Stimulated activated CD8-positive, alpha-beta memory T cell treated with anti-CD3 and anti-CD28 coated beads, Interleukin-15, amount 100 ng/mL, for 1 hour (primary cell): ENCODE results near the gene FAM13B.
"Not testable (repeated sequence)": the region's sequence is repeated elsewhere in the genome, so short reads cannot be mapped to it uniquely, and the experiment has no call there.

Experiments used
- DNase-seq: peaks from one replicate; pipeline ENCODE4 v3.0.0-alpha.2; 2020; ENCODE audit warnings: low read depth

The FAM13B gene

DNA sequence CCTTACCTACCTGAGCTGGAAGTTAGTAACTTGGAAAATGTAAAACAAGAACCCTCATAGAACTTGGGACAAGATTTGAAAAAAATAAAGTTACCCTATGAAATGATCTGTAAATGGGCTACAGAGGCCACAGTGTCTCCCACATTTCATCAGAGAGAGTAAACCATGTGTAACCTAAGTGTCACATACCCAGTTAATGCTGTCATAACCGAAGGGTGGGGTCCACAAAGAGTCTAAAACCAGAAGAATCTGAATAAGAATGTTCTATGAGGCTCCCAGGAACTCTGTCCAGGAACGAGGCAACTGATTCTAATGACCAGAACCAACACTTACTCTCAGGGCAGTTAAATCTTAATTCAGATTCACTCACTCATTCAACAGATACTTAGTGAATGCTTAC, 1.0 kb upstream of the FAM13B start:
- no peak for DNase-seq

DNA sequence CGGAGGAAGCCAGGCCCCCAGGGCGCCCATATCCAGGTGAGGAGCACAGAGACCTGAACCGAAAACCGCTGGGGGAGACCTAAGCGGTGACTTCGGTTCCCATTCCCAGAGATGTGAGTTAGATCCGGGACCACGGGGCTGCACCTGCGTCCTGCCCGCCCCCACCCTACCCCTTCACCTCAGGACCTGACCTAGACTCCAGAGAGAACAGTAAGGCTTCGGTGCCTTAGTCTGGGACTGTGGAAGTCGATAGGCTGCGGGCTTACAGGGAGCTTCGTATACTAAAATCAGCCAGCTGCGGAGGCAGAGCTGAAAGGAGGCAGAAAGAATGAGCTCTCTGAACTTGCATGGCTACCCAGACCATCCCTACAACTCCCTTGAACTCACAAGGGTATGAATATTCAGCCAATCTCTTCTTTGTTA, 518 bp upstream of the FAM13B start:
- no peak for DNase-seq

DNA sequence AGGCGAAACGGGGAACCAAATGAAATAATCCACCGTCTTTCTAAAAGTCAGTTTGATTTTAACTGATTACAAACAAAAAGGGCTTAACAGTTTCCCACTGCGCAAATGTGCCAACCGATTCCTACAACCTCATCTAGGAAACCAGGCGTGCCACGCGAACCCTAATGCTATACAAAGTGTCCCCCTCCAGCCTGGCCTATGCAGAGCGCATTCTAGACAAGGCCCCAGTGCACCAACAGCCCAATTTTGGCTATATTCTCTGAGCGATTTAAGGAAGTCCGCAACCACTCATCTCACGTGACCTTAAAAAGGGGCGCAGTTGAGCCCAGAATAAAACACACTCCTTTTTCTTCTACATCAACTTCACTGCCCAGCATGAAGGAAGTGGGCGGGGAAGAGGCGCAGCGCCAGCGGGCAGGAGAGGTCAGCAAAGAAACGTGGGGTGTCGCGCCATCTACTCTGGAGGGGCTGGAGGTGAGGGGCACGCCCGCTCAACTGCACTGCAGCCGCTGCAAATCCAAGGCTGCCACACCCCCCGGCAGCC, 779 bp downstream of the FAM13B start:
- DNase-seq = peak; percentile 20

DNA sequence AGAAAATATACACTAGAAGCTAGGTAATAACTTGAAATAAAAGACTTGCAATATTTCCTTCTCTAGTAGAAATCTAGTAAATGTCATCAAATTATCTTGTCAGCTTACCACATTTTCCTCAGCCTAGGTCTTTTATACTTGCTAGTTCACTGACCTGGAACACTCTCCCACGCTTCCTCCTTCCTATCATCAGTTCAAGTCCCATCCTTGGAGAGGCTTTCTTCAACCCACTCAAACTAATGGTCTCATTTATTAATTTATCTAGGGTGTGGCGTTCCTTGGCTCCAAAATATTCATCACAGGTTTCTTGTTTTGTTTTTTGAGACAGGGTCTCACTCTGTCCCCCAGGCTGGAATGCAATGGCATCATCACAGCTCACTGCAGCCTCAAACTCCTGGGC, 2.9 kb downstream of the FAM13B start:
- no peak for DNase-seq

DNA sequence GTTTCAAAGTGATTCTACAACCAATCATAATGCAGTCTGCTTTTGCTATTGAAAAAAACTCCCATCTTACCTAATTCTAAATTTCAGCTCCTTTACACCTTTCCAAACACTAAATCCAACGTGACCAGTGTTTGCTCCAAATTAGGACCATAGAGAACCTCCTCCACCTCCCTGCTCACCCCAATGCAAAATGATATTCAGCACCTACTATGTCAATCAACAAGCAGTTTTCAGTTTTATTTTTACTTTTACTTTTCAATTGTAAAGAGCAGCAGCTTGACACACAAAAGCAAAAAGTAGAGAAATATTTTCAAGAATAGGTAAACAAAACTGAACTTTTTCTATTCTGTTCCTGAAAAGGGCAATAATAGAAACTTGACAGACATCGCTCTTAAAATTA, 3.4 kb downstream of the FAM13B start:
- DNase-seq = no peak

DNA sequence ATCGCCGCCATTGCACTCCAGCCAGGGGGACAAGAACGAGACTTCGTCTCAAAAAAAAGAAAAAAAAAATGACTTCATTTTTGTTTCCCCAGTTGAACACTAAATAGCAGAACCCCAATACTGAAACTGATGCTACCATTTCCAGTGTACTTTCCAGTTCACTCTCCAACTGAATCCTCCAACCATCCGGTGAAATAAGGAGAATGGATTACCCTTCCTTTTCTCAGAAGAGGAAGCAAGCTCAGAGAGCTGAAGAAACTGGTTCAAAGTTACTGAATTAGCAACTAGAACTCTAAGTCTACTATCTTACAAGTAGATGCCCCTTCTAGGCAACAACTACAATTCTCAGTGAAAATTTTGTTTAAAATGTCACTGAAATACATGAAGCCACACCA, 3.9 kb downstream of the FAM13B start:
- no peak for DNase-seq

DNA sequence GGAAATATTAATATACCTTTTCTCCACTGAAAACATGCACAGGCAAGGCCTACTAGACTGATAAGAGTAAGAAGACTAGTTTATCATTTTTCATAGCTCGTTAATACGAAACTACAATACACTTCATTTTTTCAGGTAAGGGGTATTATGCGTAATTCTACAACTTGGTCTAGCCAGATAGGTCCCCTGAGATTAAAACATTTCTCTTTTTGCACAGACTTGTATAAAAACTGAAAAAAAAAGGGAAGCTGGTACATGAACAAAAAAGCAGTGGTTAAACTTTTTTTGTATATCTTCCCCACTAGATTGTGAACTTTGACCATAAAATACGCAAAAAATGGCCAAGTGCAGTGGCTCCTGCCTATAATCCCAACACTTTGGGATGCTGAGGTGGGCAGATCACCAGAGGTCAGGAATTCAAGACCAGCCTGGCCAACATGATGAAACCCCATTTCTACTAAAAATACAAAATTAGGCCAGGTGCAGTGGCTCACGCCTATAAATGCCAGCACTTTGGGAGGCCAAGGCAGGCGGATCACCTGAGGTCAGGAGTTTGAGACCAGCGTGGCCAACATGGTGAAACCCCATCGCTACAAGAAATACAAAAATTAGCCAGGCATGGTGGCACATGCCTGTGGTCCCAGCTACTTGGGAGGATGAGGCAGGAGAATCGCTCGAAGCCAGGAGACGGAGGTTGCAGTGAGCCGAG, 4.5 kb downstream of the FAM13B start:
- not testable (repeated sequence) for DNase-seq

DNA sequence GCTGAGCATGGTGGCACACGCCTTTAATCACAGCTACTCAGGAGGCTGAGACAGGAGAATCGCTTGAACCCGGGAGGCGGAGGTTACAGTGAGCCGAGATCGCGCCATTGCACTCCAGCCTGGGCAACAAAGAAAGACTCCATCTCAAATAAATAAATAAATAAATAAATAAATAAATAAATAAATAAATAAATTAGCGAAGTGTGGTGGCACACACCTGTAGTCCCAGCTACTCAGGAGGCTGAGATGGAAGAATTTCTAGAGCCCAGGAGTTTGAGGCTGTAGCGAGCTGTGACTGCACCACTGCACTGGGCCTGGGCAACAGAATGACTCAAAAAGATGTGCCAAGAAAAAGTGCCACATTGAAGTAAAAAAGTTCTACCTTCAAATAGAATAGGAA, 6.1 kb downstream of the FAM13B start:
- not testable (repeated sequence) for DNase-seq

DNA sequence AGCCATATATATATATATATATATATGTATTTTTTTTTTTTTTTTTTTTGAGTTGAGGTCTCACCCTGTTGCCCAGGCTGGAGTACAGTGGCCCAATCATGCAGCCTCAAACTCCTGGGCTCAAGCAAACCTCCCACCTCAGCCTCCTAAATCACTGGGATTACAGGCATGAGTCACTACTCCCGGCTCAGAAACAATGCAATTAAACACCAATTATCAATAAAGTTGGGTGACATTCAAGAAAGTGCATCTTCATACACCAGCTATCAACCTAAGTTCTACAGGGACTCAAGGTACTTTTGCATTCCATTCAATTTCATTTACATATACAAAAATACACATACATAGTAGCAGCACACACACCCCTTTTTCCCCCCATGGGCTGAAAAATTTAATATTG, 7.6 kb downstream of the FAM13B start:
- DNase-seq = no peak

DNA sequence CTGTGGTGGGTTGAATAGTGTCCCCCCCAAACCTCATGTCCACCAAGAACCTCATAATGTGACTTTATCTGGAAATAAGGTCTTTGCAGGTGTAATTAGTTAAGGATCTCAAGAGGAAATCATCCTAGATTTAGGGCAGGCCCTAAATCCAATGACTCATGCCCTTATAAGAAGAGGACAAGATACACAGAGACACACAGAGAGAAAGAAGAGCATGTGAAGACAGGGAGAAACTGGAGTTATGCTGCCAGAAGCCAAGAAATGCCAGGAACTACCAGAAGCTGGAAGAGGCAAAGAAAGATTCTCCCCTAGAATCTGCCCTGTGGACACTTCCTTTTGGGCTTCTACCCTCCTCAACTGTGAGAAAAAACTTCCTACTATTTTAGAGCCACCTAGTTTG, 8.8 kb downstream of the FAM13B start:
- no peak for DNase-seq

DNA sequence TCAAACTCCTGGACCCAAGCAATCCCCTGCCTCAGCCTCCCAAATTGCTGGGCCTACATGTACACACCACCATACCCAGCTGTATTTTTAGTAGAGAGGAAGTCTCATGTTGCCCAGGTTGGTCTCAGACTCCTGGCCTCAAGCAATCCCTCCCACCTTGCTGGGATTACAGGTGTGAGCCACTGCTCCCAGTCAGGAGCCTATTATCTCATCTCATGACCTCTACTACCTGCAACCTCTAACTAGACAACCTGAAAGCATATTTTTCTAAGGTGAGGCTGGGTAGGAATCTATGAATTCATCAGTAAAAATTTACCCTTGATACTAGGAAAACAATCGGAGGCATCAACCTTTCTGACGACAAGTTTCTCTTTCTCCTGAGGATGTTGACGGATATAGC, 10.0 kb downstream of the FAM13B start:
- DNase-seq = no peak

DNA sequence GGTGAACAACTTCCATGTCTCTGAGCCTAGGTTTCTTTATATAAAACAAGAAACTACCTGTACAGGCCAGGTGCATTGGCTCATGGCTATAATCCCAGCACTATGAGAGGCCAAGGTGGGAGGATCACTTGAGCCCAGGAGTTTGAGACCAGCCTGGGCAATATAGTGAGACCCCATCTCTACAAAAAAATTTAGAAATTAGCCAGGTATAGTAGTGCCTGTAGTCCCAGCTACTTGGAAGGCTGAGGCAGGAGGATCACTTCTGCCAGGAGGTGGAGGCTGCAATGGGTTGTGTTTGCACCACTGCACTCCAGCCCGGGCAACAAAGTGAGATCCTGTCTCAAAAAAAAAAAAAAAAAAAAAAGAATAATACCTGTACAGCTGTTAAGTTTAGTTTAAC, 11.1 kb downstream of the FAM13B start:
- no peak for DNase-seq

DNA sequence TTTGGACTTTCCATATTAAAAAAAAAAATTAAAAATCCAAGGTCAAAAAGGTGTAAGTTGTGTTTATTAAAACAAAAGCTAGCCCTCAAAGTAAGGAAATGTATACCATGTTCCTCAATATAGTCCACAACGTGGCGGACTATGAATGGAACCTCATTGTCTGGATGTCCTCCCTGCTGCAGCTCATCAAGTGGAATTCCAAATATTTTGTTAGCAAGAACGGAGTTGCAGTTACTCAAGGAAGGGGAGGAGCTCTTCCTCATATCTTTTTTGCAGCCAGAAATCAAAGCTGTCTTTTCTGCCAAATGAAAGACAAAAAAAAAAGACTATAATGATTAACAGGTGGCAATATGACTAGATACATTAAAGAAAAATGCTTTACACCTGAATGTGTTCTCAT, 14.0 kb downstream of the FAM13B start:
- no peak for DNase-seq

DNA sequence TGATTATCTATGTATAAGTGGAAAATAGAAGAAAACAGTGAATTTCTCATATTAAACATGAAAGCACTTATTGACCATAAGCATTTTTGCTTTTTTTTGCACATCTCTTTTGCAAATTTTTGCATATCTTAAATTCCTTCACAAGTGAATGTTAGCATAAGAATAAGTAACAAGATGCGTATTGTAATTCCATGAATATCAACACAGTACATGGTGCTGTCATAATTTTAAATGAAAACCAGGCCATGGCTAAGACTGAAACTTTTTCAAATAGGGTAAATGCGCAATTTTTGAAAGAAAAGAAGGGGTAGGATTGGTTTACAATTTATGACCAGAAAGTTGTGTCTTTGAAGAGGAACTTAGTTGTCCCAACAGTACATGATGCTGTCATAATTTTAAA, 17.0 kb downstream of the FAM13B start:
- DNase-seq = no peak

DNA sequence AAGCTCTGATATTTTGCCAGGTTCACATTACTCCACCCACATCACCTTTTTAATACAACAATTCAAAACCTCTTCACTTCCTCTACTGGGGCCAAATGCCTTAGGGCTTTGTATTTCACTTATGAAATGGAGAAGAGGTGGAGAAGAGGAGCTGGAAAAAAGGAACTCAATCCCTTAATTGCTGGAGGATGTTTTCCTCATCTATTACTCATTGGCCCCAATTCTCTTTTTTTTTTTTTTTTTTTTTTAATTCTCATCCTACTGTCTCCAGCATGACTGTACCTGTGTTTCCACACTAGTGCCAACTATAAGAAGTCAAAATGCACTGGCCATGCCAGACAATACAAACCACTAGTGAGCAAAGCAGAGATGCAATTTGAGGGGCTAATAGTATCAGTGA, 20.9 kb downstream of the FAM13B start:
- no peak for DNase-seq

DNA sequence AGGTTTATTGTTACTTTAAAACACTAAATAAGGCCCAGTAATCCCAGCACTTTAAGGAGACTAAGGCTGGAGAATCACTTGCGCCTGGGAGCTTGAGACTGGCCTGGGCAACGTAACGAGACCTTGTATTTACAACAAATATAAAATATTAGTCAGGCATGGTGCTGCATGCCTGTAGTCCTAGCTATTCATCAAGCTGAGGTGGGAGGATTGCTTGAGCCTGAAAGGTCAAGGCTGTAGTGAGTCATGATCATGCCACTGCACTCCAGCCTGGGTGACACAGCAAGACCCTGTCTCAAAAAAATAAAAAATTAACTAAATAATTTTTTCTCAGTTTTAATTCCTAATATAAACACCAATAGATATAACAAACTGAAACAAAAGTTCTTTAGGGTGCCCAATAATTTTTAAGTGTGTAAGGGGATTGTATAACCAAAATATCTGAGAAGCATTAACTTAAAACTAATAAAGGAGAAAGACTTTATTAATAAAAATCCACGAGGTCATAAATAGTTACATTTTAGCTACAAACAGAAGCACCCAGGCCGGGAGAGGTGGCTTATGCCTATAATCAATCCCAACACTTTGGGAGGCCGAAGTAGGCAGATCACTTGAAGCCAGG, 32.7 kb downstream of the FAM13B start:
- DNase-seq = no peak

DNA sequence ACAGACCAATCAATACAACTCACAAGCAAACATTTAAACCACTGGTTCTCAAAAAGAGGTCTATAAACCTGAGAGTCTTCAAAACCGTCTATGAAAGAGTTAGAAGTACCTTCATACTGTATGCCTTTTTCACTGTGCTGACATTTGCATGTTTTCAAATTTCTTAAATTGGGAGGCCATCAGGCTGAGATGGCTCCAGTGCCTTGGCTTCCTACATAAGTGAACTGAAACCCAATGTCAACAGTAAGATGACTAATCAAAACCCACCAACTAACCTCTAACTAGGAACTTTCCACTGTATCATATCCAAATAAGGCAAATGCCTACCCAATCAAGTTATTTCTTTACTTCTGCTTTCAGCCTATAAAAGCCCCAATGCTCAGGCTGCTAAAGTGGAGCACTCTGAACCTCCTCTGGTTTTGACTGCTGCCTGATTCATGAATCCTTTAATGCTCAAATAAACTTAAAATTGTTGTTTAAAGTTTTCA, 35.1 kb downstream of the FAM13B start:
- DNase-seq = no peak

DNA sequence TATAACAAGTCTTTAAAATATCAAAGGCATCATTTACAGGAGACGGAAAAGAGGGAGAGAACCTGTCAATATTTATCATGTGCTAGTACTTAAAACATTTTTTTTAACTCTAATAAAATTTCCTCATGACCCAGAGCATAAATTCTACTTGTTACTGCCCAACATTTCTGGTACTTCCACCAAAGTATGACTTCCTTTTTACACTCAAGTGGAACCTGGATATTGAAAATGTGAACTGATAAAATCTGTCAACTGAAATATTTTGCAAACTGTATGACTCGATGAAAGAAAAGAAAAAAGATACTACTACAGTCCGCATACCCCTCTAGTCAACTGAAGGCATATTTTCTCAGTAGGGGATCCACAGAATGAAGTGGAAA, 37.1 kb downstream of the FAM13B start:
- no peak for DNase-seq

DNA sequence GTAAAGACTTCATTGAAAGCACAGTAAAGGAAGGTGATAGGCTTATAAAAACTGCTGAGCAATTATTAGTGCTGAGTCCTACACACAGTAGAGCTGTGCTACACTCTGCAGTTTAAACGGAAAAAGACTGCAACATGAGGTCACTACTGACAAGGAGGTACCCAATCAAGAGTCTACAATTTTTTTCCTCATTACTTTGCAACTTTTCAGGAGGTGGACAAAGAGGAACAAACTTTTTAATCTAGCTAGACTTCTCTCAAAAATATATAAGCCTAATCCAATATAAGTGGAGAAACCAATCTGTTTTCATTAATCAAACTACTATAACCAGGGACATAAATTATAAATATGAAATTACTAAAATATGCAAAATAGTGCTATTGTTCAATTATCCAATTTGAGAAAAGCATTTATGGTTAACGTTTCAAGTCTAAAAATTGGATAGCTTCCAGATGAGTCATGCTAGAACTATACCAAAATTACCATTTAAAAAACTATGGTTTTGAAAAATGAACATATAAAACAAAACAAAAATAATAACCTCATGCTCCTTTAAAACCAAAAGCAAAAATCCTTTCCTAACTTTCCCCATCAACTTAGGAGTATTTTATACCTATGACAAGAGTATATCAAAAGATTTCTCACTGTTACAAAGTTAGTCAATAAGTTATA, 37.7 kb downstream of the FAM13B start:
- no peak for DNase-seq

DNA sequence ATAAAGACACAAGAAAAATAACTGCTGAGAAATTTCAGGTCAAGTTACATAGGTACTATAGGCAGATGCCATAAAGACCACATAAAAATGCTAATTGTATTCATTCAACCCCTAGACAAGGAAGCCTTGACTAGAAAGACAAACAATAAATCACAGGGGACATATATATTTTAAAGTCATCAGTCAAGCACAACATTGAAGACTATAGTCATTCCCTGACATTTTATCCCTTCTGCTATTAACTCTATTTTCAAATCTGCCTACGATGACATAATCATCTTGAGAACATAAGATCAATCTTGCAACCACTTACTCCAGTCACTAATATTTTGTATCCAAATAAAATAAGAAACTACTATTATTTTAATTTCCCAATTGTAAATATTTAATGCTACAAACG, 38.3 kb downstream of the FAM13B start:
- DNase-seq = no peak

DNA sequence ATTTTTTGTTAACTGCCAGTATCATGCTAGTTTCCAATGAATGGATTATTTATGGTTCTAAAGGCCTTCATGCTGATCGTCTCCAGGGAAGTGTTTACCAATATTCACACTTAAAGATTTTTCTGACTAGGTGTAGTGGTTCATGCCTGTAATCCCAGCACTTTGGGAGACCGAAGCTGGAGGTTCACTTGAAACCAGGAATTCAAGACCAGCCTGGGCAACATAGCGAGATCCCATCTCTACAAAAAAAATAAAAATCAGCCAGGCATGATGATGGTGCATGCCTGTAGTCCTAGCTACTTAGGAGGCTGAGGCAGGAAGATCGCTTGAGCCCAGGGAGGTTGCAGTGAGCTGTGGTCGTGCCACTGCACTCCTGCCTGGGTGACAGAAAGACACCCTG, 43.5 kb downstream of the FAM13B start:
- DNase-seq = no peak

DNA sequence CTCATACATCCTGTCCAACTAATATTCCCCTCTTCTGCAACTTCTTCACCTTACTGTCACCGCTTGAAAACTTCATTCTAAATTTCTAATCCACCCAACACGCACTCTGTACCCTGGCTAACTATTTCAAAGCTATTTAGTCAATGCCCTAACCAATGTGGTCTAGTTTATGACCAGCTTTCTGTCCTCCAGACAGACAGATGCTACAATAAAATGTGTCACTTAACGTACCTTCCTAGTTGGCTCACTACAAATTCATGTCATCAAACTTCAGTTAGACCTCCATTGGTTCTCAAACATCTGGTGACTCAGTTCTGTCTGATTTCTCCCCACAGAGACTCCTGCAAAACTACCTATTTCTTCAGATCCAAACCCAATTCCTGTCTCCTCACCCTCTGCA, 57.7 kb downstream of the FAM13B start:
- DNase-seq = no peak

DNA sequence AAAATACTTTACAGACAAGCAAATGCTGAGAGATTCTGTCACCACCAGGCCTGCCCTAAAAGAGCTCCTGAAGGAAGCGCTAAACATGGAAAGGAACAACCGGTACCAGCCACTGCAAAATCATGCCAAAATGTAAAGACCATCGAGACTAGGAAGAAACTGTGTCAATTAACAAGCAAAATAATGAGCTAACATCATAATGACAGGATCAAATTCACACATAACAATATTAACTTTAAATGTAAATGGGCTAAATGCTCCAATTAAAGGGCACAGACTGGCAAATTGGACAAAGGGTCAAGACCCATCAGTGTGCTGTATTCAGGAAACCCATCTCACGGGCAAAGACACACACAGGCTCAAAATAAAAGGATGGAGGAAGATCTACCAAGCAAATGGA, 62.5 kb downstream of the FAM13B start:
- DNase-seq = not testable (repeated sequence)
